Breast epithelium (tissue), 3 donors: ENCODE results near the gene TDRD5.

Experiments used
- CTCF ChIP-seq, 3 donors: fragments of 450-650 bp; IDR thresholded peaks; one replicate each; pipeline ENCODE4 v1.5.1; 2016 to 2017; ENCODE audit warnings: antibody characterized with exemption in 3 of 3, mild to moderate bottlenecking in 3 of 3, moderate library complexity in 3 of 3
- POLR2A ChIP-seq: fragments of 450-650 bp; IDR thresholded peaks from one replicate; pipeline ENCODE4 v1.6.1; 2016; ENCODE audit warnings: antibody characterized with exemption, mild to moderate bottlenecking, moderate library complexity
- POLR2AphosphoS5 ChIP-seq, 3 donors: sonication (generic); formaldehyde crosslinking; IDR thresholded peaks; one replicate each; pipeline ENCODE4 v1.6.1; 2017; ENCODE audit warnings: antibody characterized with exemption in 3 of 3

GRCh38 chr1:179554427-179554826 lies 37.2 kb upstream of the TDRD5 start:
- no peak for TF ChIP-seq POLR2A
- TF ChIP-seq CTCF (IDR thresholded peaks at IDR 0.05): no peak
- no peak for TF ChIP-seq POLR2AphosphoS5 (IDR thresholded peaks at IDR 0.05)
